Measurements from ENCODE around the gene PKD1L1. TPM values are rescaled to one million over a fixed set of nuclear protein-coding genes. Genes with fewer than 3 reads are reported as not detected.
"Not testable (repeated sequence)": the region's sequence is repeated elsewhere in the genome, so short reads cannot be mapped to it uniquely, and the experiment has no call there.

Gene PKD1L1
- total and polyA plus RNA-seq, 7 donors = 0.16 to 1.2 (median 0.63) TPM; not detected in 1

DNA sequence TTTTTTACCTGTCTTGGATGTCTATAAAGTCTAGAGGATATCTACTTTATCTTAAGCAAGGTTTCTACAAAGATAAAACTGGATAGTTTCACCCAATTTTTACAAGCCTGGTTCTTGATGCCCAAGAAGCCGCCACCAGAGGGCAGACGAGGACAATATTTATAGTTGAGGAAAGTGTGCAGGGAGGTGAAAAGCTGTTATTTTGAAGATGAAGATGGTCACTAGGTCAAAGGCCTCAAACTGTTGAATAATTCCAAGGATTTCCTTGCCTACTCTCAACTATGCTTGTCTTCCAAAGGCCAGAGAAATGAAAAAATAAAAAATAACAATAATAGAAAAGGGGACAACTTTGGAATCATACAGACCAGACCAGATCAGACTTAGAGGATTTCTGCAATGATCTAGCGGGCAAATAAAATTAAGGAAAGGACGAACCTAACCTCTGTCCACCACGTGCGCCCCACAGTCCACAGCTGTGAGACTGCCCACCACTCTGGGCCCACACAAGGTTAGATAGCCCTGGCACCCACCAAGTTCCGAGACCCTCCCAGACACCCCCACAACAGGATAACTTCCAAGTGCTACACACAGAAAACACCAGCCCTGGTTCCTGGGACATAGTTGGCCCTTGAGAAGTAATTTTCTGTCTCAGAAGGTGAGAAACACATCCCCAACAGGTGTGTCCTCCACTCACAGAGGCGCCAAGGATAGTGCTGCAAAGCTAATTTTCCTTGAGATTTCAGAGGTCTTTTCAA, 2.8 kb downstream of the PKD1L1 start:
- Histone ChIP-seq H3K9me3 (no peaks in the 10 kb centered on the region), H3K4me1 (no peaks in the 10 kb centered on the region), H3K36me3 (no peaks in the 10 kb centered on the region), H3K27ac (peak overlapping the region in 1 of 4 donors; percentile 18), H3K4me3 (no peak overlapping the region), H3K27me3 (no peaks in the 10 kb centered on the region)
- intact Hi-C loops (cut with DNase I) = loop anchor here (1.0 kb wide), 1 partner anchor 165 kb away; no protein-coding TSS in a partner anchor
- peak; percentile 80 for DNase-seq
- WGBS, 2 donors = 51 to 55% methylated on average over 8 of the region's 8 CpGs
- TF ChIP-seq EP300 (IDR thresholded peaks at IDR 0.05) = no peak
- TF ChIP-seq, protein P1, sequence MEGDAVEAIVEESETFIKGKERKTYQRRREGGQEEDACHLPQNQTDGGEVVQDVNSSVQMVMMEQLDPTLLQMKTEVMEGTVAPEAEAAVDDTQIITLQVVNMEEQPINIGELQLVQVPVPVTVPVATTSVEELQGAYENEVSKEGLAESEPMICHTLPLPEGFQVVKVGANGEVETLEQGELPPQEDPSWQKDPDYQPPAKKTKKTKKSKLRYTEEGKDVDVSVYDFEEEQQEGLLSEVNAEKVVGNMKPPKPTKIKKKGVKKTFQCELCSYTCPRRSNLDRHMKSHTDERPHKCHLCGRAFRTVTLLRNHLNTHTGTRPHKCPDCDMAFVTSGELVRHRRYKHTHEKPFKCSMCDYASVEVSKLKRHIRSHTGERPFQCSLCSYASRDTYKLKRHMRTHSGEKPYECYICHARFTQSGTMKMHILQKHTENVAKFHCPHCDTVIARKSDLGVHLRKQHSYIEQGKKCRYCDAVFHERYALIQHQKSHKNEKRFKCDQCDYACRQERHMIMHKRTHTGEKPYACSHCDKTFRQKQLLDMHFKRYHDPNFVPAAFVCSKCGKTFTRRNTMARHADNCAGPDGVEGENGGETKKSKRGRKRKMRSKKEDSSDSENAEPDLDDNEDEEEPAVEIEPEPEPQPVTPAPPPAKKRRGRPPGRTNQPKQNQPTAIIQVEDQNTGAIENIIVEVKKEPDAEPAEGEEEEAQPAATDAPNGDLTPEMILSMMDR (IDR thresholded peaks at IDR 0.05) = peak; percentile 22 to 74 (median 62)

DNA sequence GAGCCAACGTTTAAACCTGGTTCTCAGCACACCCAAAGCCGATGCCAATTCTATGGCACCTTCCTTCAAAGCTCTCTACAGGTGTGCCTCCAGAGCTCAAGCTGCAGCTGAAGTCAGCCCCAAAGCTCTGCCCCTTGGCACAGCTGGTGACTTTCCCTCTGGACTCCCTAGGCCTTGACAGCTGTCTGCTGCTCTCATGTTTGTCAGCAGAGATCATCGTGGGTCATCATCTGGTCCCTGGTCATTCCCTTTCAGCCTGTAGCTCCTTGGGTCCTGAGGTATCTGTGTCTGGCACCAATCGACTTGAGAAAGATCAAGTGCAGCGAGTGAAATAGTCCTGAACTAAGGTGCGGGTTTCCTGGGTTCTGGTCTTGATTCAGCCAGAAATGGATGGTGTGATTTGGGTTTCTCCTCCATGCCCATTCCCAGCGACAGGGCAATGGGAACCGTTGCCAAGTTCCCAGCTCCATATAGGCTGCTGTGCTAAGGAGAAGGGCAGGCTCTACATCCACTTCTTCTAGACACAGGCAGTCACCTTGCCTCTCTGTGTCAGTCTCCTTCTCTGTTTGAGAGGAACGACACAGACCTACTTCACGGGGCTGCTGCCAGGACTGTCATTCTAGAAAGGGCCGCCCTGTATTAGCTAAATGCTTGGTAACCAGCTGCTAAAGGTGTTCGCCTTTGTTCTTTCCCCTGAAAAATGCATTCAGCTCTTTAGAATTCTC, 3.6 kb downstream of the PKD1L1 start:
- intact Hi-C loops (cut with DNase I) = loop anchor here (1.0 kb wide), 1 partner anchor 166 kb away; no protein-coding TSS in a partner anchor
- TF ChIP-seq POLR2A (IDR thresholded peaks at IDR 0.05) = no peak
- TF ChIP-seq EP300 (IDR thresholded peaks at IDR 0.05) = no peak
- no peak for TF ChIP-seq POLR2AphosphoS5 (IDR thresholded peaks at IDR 0.05)
- TF ChIP-seq, protein P1 (IDR thresholded peaks at IDR 0.05) = no peak
- no peak for DNase-seq
- WGBS, 2 donors = 76 to 84% methylated on average over 12 of the region's 12 CpGs
- H3K27me3 ChIP-seq = no peaks in the 10 kb centered on the region
- no peak overlapping the region for H3K27ac ChIP-seq
- H3K9me3 ChIP-seq = no peaks in the 10 kb centered on the region
- no peaks in the 10 kb centered on the region for H3K36me3 ChIP-seq
- H3K4me1 ChIP-seq = no peaks in the 10 kb centered on the region
- H3K4me3 ChIP-seq = no peak overlapping the region

DNA sequence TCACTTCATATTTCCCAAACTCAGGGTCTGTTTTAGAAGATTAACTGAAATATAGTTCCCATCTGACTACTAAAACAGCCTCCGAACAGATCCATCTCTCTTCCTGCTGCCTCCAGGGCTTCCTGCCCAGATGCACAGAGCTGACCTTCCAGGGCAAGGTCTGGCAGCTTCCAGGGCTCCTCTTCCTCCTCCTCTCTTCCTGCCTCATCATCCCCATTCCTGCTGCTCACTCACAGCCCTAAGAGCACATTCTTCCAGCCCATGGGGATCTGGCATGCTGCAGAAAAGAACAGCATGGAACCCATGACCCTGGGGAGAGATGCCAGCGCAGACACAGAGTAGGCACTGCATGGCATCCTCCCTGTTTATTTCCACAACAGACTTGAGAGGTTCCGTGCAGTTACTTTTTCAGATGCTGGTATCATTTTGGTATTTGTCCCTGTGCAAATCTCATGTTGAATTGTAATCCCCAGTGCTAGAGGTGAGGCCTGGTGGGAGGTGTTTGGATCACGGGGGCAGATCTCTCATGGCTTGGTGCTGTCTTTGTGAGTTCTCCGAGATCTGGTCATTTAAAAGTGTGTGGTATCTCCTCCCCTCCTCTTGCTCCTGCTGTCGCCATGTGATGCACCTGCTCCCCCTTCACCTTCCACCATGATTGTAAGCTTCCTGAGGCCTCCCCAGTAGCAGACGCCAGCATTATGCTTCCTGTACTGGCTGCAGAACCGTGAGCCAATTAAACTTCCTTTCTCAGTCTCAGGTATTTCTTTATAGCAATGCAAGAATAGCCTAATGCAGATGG, 4.4 kb downstream of the PKD1L1 start:
- no peaks in the 10 kb centered on the region for H3K36me3 ChIP-seq
- no peaks in the 10 kb centered on the region for H3K9me3 ChIP-seq
- no peak for DNase-seq
- TF ChIP-seq, protein P1 (IDR thresholded peaks at IDR 0.05) = no peak
- TF ChIP-seq POLR2A (IDR thresholded peaks at IDR 0.05) (no peak), POLR2AphosphoS5 (IDR thresholded peaks at IDR 0.05) (no peak), EP300 (IDR thresholded peaks at IDR 0.05) (no peak)
- 89 to 91% methylated on average over 8 of the region's 8 CpGs for WGBS, 2 donors
- no peak overlapping the region for H3K4me3 ChIP-seq
- no peaks in the 10 kb centered on the region for H3K4me1 ChIP-seq
- H3K27me3 ChIP-seq = no peaks in the 10 kb centered on the region
- intact Hi-C loops (cut with DNase I) = no loop called here
- H3K27ac ChIP-seq = no peak overlapping the region

DNA sequence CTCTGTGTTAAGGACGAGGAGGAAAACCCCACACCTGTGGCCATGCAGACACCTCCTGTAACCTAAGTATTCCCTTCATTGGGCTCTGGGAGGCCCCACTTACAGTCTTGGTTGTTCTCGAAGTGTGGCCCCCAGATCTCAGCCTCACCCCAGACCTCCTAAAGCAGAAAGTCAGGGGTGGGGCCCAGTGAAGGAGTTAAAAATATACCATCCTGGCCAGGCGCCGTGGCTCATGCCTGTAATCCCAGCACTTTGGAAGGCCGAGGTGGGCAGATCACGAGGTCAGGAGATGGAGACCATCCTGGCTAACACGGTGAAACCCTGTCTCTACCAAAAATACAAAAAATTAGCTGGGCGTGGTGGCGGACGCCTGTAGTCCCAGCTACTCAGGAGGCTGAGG, 5.6 kb downstream of the PKD1L1 start:
- H3K27ac ChIP-seq = peak overlapping the region in 1 of 4 donors; percentile 73

DNA sequence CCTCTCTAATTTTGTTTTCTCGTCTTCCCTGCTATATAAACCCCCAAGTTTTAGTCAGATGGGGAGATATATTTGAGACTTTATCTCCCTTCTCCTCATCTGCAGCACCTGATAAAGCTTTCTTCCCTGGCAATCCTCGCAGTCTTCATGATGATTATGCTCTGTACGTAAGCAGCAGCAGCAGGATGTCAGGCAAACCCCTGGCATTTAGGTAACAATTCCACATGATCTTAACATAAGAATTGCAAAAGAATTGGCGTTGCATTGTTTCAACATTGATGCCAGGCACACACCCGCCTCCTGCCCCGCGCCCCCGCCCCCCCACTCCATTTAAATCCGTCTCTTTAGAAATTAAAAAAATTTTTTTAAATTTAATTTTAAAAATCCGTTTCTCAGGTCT, 6.1 kb downstream of the PKD1L1 start:
- H3K27ac ChIP-seq = peak overlapping the region in 2 of 4 donors; percentile 28 to 73
- H3K4me1 ChIP-seq = no peaks in the 10 kb centered on the region
- TF ChIP-seq, protein P1 (IDR thresholded peaks at IDR 0.05) = no peak
- TF ChIP-seq POLR2A (IDR thresholded peaks at IDR 0.05) (no peak), EP300 (IDR thresholded peaks at IDR 0.05) (no peak), POLR2AphosphoS5 (IDR thresholded peaks at IDR 0.05) (no peak)
- H3K9me3 ChIP-seq = no peaks in the 10 kb centered on the region
- intact Hi-C loops (cut with DNase I) = no loop called here
- no peak for DNase-seq
- 90 to 94% methylated on average over 10 of the region's 10 CpGs for WGBS, 2 donors
- no peaks in the 10 kb centered on the region for H3K27me3 ChIP-seq
- H3K4me3 ChIP-seq = no peak overlapping the region
- no peaks in the 10 kb centered on the region for H3K36me3 ChIP-seq

More for the DNA sequence above, 5.6 kb downstream of the PKD1L1 start:
- H3K36me3 ChIP-seq; H3K4me3 ChIP-seq; H3K9me3 ChIP-seq; H3K4me1 ChIP-seq; intact Hi-C loops (cut with DNase I); DNase-seq; H3K27me3 ChIP-seq: not testable (repeated sequence)
- WGBS, 2 donors = 85 to 90% methylated on average over 10 of the region's 10 CpGs

All from sigmoid colon (tissue), 7 donors.